ENCODE results near the gene TMEM119.

DNA sequence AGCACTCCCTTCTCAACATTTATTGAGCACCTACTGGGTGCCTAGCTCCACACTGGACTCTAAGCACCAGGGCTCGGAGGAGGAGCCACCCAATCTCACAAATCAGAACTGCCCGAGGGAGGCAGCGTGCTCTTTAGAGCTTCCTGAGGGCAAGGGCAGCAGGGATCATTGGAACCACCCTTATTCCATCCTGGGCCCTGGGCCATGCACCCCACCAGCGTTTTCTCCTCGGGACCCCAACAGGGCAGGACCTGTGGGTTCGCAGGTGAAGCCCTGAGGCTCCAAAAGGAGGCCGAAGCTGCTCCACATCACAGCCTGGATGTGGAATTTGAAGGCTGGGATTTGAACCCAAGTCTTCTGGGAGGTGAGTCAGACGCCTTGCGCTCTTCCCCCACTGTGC lies 15.4 kb downstream of the TMEM119 start:
- TF ChIP-seq, protein P1, sequence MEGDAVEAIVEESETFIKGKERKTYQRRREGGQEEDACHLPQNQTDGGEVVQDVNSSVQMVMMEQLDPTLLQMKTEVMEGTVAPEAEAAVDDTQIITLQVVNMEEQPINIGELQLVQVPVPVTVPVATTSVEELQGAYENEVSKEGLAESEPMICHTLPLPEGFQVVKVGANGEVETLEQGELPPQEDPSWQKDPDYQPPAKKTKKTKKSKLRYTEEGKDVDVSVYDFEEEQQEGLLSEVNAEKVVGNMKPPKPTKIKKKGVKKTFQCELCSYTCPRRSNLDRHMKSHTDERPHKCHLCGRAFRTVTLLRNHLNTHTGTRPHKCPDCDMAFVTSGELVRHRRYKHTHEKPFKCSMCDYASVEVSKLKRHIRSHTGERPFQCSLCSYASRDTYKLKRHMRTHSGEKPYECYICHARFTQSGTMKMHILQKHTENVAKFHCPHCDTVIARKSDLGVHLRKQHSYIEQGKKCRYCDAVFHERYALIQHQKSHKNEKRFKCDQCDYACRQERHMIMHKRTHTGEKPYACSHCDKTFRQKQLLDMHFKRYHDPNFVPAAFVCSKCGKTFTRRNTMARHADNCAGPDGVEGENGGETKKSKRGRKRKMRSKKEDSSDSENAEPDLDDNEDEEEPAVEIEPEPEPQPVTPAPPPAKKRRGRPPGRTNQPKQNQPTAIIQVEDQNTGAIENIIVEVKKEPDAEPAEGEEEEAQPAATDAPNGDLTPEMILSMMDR (IDR thresholded peaks at IDR 0.05): no peak
- no peak for TF ChIP-seq POLR2A (IDR thresholded peaks at IDR 0.05)

Data from adrenal gland (tissue), 5 donors.